WTC11 (cell line): ENCODE data around the gene PCDH1. TPM values are rescaled to one million over a fixed set of nuclear protein-coding genes. Genes with fewer than 3 reads are reported as not detected.

Source experiments
- ATAC-seq: fragments of 200-7000 bp; cut with Tn5 transposase; 2 replicates; pipeline ENCODE4 v1.10.0; 2021; ENCODE audit warnings: mild to moderate bottlenecking, moderate library complexity
- CTCF ChIA-PET: fragments of 300-600 bp; sonication (Branson Sonifier 250); formaldehyde crosslinking; loops from one replicate; lab custom pipeline; 2021; ENCODE audit warnings: antibody characterized with exemption; lab: Charles Lee
- POLR2A ChIA-PET: fragments of 350-600 bp; sonication (Branson Sonifier 250); formaldehyde crosslinking; loops from one replicate; lab custom pipeline; 2021; ENCODE audit warnings: antibody characterized with exemption; lab: Charles Lee
- DNase-seq: peaks from one replicate; pipeline ENCODE4 v3.0.0; 2021; ENCODE audit warnings: low spot score
- H3K27ac Mint-ChIP-seq: 2 replicates; pipeline ENCODE4 v1.8.0; 2021; ENCODE audit warnings: mixed read lengths
- H3K27me3 Mint-ChIP-seq: 2 replicates; pipeline ENCODE4 v1.8.0; 2021; ENCODE audit warnings: low read depth, mild to moderate bottlenecking, moderate library complexity, mixed read lengths
- H3K36me3 Mint-ChIP-seq: 2 replicates; pipeline ENCODE4 v1.8.0; 2021; ENCODE audit warnings: mixed read lengths
- H3K4me1 Mint-ChIP-seq: 2 replicates; pipeline ENCODE4 v1.8.0; 2022; ENCODE audit warnings: mixed read lengths
- H3K4me3 Mint-ChIP-seq: 2 replicates; pipeline ENCODE4 v1.8.0; 2021; ENCODE audit warnings: mild to moderate bottlenecking, moderate library complexity, mixed read lengths
- H3K9me3 Mint-ChIP-seq: 2 replicates; pipeline ENCODE4 v1.8.0; 2021; ENCODE audit warnings: mixed read lengths
- ATF1 ChIP-seq: sonication (generic); formaldehyde crosslinking; IDR thresholded peaks from 2 replicates; pipeline ENCODE4 v1.8.1; 2023; ENCODE audit warnings: mild to moderate bottlenecking, moderate library complexity, missing genetic modification reagents
- ATF6 ChIP-seq: sonication (generic); formaldehyde crosslinking; IDR thresholded peaks from 2 replicates; pipeline ENCODE4 v1.8.1; 2023; ENCODE audit warnings: mild to moderate bottlenecking, missing genetic modification reagents
- CBFB ChIP-seq: sonication (generic); formaldehyde crosslinking; IDR thresholded peaks from 2 replicates; pipeline ENCODE4 v1.8.1; 2022; ENCODE audit warnings: mild to moderate bottlenecking, low read depth, missing genetic modification reagents
- CREB1 ChIP-seq: sonication (generic); formaldehyde crosslinking; IDR thresholded peaks from 2 replicates; pipeline ENCODE4 v1.8.0; 2023; ENCODE audit warnings: mild to moderate bottlenecking, missing genetic modification reagents
- FOXJ3 ChIP-seq: sonication (generic); formaldehyde crosslinking; IDR thresholded peaks from 2 replicates; pipeline ENCODE4 v1.9.0; 2021; ENCODE audit warnings: missing genetic modification reagents, mild to moderate bottlenecking, borderline replicate concordance
- FOXP1 ChIP-seq: sonication (generic); formaldehyde crosslinking; IDR thresholded peaks from 2 replicates; pipeline ENCODE4 v1.8.0; 2022; ENCODE audit warnings: missing genetic modification reagents, mild to moderate bottlenecking, moderate library complexity, borderline replicate concordance
- GABPB1 ChIP-seq: sonication (generic); formaldehyde crosslinking; IDR thresholded peaks from 2 replicates; pipeline ENCODE4 v1.8.1; 2023; ENCODE audit warnings: mild to moderate bottlenecking, missing genetic modification reagents
- HMGXB4 ChIP-seq: sonication (generic); formaldehyde crosslinking; IDR thresholded peaks from 2 replicates; pipeline ENCODE4 v1.8.1; 2023; ENCODE audit warnings: mild to moderate bottlenecking, moderate library complexity, missing genetic modification reagents
- MLX ChIP-seq: sonication (generic); formaldehyde crosslinking; IDR thresholded peaks from 2 replicates; pipeline ENCODE4 v1.8.1; 2023; ENCODE audit warnings: mild to moderate bottlenecking, missing genetic modification reagents, moderate library complexity
- MXD4 ChIP-seq: fragments of 250-450 bp; sonication (Bioruptor Pico); IDR thresholded peaks from 2 replicates; pipeline ENCODE4 v1.8.0; 2021; ENCODE audit warnings: mild to moderate bottlenecking, moderate library complexity, borderline replicate concordance
- NFATC4 ChIP-seq: fragments of 250-450 bp; sonication (Bioruptor Pico); IDR thresholded peaks from 2 replicates; pipeline ENCODE4 v1.9.0; 2021; ENCODE audit warnings: mild to moderate bottlenecking
- NFE2L1 ChIP-seq: sonication (generic); formaldehyde crosslinking; IDR thresholded peaks from 2 replicates; pipeline ENCODE4 v1.8.1; 2023; ENCODE audit warnings: missing genetic modification reagents
- NR2C2 ChIP-seq: sonication (generic); formaldehyde crosslinking; IDR thresholded peaks from 2 replicates; pipeline ENCODE4 v1.8.0; 2022; ENCODE audit warnings: mild to moderate bottlenecking, missing genetic modification reagents
- NR3C1 ChIP-seq: sonication (generic); formaldehyde crosslinking; conservative IDR thresholded peaks from 2 replicates; pipeline ENCODE4 v1.8.1; 2023; ENCODE audit warnings: low read depth, mild to moderate bottlenecking, missing genetic modification reagents
- SOX15 ChIP-seq: fragments of 250-450 bp; sonication (Bioruptor Pico); IDR thresholded peaks from 2 replicates; pipeline ENCODE4 v1.9.0; 2021; ENCODE audit warnings: mild to moderate bottlenecking
- SP1 ChIP-seq: sonication (generic); formaldehyde crosslinking; conservative IDR thresholded peaks from 2 replicates; pipeline ENCODE4 v1.8.1; 2022; ENCODE audit warnings: missing genetic modification reagents
- TCF7 ChIP-seq: sonication (generic); formaldehyde crosslinking; IDR thresholded peaks from 2 replicates; pipeline ENCODE4 v1.8.0; 2022; ENCODE audit warnings: mild to moderate bottlenecking, low read depth, missing genetic modification reagents, moderate library complexity
- TEAD4 ChIP-seq: sonication (generic); formaldehyde crosslinking; IDR thresholded peaks from 2 replicates; pipeline ENCODE4 v1.8.0; 2022; ENCODE audit warnings: mild to moderate bottlenecking, missing genetic modification reagents
- USF2 ChIP-seq: sonication (generic); formaldehyde crosslinking; IDR thresholded peaks from 2 replicates; pipeline ENCODE4 v1.8.1; 2023; ENCODE audit warnings: mild to moderate bottlenecking, missing genetic modification reagents, moderate library complexity
- ZBTB21 ChIP-seq: sonication (generic); formaldehyde crosslinking; IDR thresholded peaks from 2 replicates; pipeline ENCODE4 v1.8.1; 2023; ENCODE audit warnings: mild to moderate bottlenecking, missing genetic modification reagents, borderline replicate concordance
- ZNF138 ChIP-seq: sonication (generic); formaldehyde crosslinking; conservative IDR thresholded peaks from 2 replicates; pipeline ENCODE4 v1.8.1; 2022; ENCODE audit warnings: mild to moderate bottlenecking, moderate library complexity, missing genetic modification reagents
- ZNF219 ChIP-seq: sonication (generic); formaldehyde crosslinking; IDR thresholded peaks from 2 replicates; pipeline ENCODE4 v1.8.0; 2023; ENCODE audit warnings: missing genetic modification reagents, mild to moderate bottlenecking, borderline replicate concordance
- ZSCAN18 ChIP-seq: fragments of 250-450 bp; sonication (Bioruptor Pico); IDR thresholded peaks from 2 replicates; pipeline ENCODE4 v2.1.2; 2022; ENCODE audit warnings: mild to moderate bottlenecking, moderate library complexity
- total RNA-seq: library from RNA; stranded (reverse); gene quantifications from 3 replicates; pipeline ENCODE4 v1.2.3, GENCODE V29; 2021

Gene PCDH1
- total RNA-seq, 1 experiment from 2014 or later = 105 TPM

- Mint-ChIP-seq H3K36me3 (peaks cover 61% of the 10 kb centered on the region), H3K4me1 (peaks cover 35% of the 10 kb centered on the region), H3K27me3 (no peaks in the 10 kb centered on the region), H3K27ac (no peak overlapping the region), H3K4me3 (no peak overlapping the region), H3K9me3 (no peaks in the 10 kb centered on the region)
- TF ChIP-seq FOXP1 (no peak), ZNF138 (CRISPR knock-in tag) (no peak), ZNF219 (no peak), ZBTB21 (CRISPR knock-in tag) (no peak), GABPB1 (CRISPR knock-in tag) (no peak), NR3C1 (CRISPR knock-in tag) (no peak), NFE2L1 (CRISPR knock-in tag) (no peak), ATF6 (CRISPR knock-in tag) (no peak)
- ChIA-PET CTCF (interaction anchor here (1.0 kb wide), 1 partner anchor 43 kb away, joined by 3 read pairs; no protein-coding TSS in a partner anchor), POLR2A (interaction anchor here (1.0 kb wide), 1 partner anchor 19 kb away, joined by 4 read pairs; no protein-coding TSS in a partner anchor)
- DNase-seq (no peak), ATAC-seq (no peak)
Observed at GRCh38 chr5:141868541-141868940, 9.7 kb downstream of the PCDH1 start.

GRCh38 chr5:141867651-141868050 lies 10.6 kb downstream of the PCDH1 start:
- POLR2A ChIA-PET = no interaction called here
- Mint-ChIP-seq H3K4me1 (peaks cover 31% of the 10 kb centered on the region), H3K9me3 (no peaks in the 10 kb centered on the region), H3K36me3 (peaks cover 69% of the 10 kb centered on the region)
- TF ChIP-seq HMGXB4 (CRISPR knock-in tag) = no peak
- no peak for TF ChIP-seq CREB1 (CRISPR knock-in tag)
- no peak for TF ChIP-seq SOX15 (CRISPR knock-in tag)
- TF ChIP-seq ATF1 = no peak
- no peak for TF ChIP-seq MLX (CRISPR knock-in tag)
- no peak for TF ChIP-seq USF2 (CRISPR knock-in tag)
- no peak for TF ChIP-seq ZSCAN18 (CRISPR knock-in tag)
- TF ChIP-seq NR2C2 (CRISPR knock-in tag) = no peak
- no peak for TF ChIP-seq TEAD4
- no peak for TF ChIP-seq MXD4 (CRISPR knock-in tag)
- no peak for TF ChIP-seq CBFB (CRISPR knock-in tag)
- TF ChIP-seq FOXJ3 (CRISPR knock-in tag) = no peak
- TF ChIP-seq TCF7 (CRISPR knock-in tag) = no peak
- TF ChIP-seq NFATC4 = no peak
- TF ChIP-seq SP1 (CRISPR knock-in tag) = no peak
- TF ChIP-seq, all 79 proteins: peak for 0
- ATAC-seq (no peak), DNase-seq (no peak)
- CTCF ChIA-PET = interaction anchor here (0.7 to 1.4 kb wide), 3 partner anchors 14 to 151 kb away, joined by 3 to 4 read pairs (median 3); no protein-coding TSS in a partner anchor
- no peak overlapping the region for H3K4me3 Mint-ChIP-seq
- H3K27ac Mint-ChIP-seq = no peak overlapping the region
- no peaks in the 10 kb centered on the region for H3K27me3 Mint-ChIP-seq
